Liver (tissue), 9 donors: ENCODE results near the gene MARK1. TPM values are rescaled to one million over a fixed set of nuclear protein-coding genes. Genes with fewer than 3 reads are reported as not detected.

ENCODE experiments used
- DNase-seq: peaks from one replicate; pipeline ENCODE4 v3.0.0-alpha.2; 2017; ENCODE audit warnings: low spot score
- H3K27ac ChIP-seq, 2 donors: one replicate each; pipeline ENCODE4 v1.7.0; 2013; ENCODE audit warnings: inconsistent platforms in 2 of 2, low read length in 2 of 2, control low read depth in 1 of 2, low read depth in 1 of 2, mild to moderate bottlenecking in 1 of 2
- H3K27me3 ChIP-seq, 4 donors: one replicate each; pipeline versions ENCODE4 v1.6.1 to v1.7.0; 2013; ENCODE audit warnings: low read length in 3 of 4, inconsistent platforms in 1 of 4, mild to moderate bottlenecking in 1 of 4, moderate library complexity in 1 of 4; ENCODE audit not compliant: control insufficient read depth in 4 of 4, insufficient read depth in 4 of 4
- H3K36me3 ChIP-seq, 4 donors: one replicate each; pipeline versions ENCODE4 v1.6.1 to v1.7.0; 2013; ENCODE audit warnings: low read length in 3 of 4, mild to moderate bottlenecking in 3 of 4, low read depth in 1 of 4, moderate library complexity in 1 of 4; ENCODE audit not compliant: control insufficient read depth in 4 of 4, insufficient read depth in 3 of 4
- H3K4me1 ChIP-seq, 4 donors: one replicate each; pipeline versions ENCODE4 v1.6.1 to v1.7.0; 2013; ENCODE audit warnings: low read length in 3 of 4, mild to moderate bottlenecking in 3 of 4, moderate library complexity in 1 of 4; ENCODE audit not compliant: control insufficient read depth in 4 of 4, insufficient read depth in 4 of 4
- H3K4me3 ChIP-seq, 3 donors: one replicate each; pipeline versions ENCODE4 v1.6.1 to v1.7.0; 2013; ENCODE audit warnings: low read length in 3 of 3, control low read depth in 1 of 3, low read depth in 1 of 3, mild to moderate bottlenecking in 1 of 3
- H3K9ac ChIP-seq, 2 donors: one replicate each; pipeline ENCODE4 v1.7.0; 2013; ENCODE audit warnings: low read length in 2 of 2, mild to moderate bottlenecking in 2 of 2, moderate library complexity in 2 of 2, control low read depth in 1 of 2, low read depth in 1 of 2
- H3K9me3 ChIP-seq, 4 donors: one replicate each; pipeline versions ENCODE4 v1.6.1 to v1.7.0; 2013; ENCODE audit warnings: low read length in 3 of 4; ENCODE audit not compliant: control insufficient read depth in 4 of 4
- ATF3 ChIP-seq: IDR thresholded peaks from 2 replicates; pipeline ENCODE4 v1.6.1; 2016; ENCODE audit warnings: antibody characterized with exemption
- CTCF ChIP-seq: fragments of 150-350 bp; IDR thresholded peaks from 2 replicates; pipeline ENCODE4 v1.5.1; 2017; ENCODE audit warnings: improper control_type of control experiment, low read depth, low read length; ENCODE audit not compliant: missing input control
- EGR1 ChIP-seq, 2 donors: IDR thresholded peaks; 2 replicates each; pipeline ENCODE4 v1.6.1; 2016 to 2018; ENCODE audit warnings: antibody characterized with exemption in 2 of 2, low read depth in 2 of 2
- FOXA1 ChIP-seq: IDR thresholded peaks from 2 replicates; pipeline ENCODE4 v1.6.1; 2016; ENCODE audit warnings: antibody characterized with exemption
- FOXA2 ChIP-seq: IDR thresholded peaks from 2 replicates; pipeline ENCODE4 v1.6.1; 2016; ENCODE audit warnings: antibody characterized with exemption
- GABPA ChIP-seq, 2 donors: IDR thresholded peaks in 1 of 2; conservative IDR thresholded peaks in 1 of 2; 2 replicates each; pipeline ENCODE4 v1.6.1; 2016; ENCODE audit warnings: antibody characterized with exemption in 2 of 2, mild to moderate bottlenecking in 1 of 2, moderate library complexity in 1 of 2
- HNF4A ChIP-seq, 2 donors: conservative IDR thresholded peaks; 2 replicates each; pipeline ENCODE4 v1.6.1; 2016; ENCODE audit warnings: antibody characterized with exemption in 2 of 2, mild to moderate bottlenecking in 2 of 2
- HNF4G ChIP-seq: IDR thresholded peaks from 2 replicates; pipeline ENCODE4 v1.6.1; 2016; ENCODE audit warnings: antibody characterized with exemption
- JUND ChIP-seq, 2 donors: IDR thresholded peaks; 2 replicates each; pipeline ENCODE4 v1.6.1; 2016; ENCODE audit warnings: antibody characterized with exemption in 2 of 2
- NR2F2 ChIP-seq: IDR thresholded peaks from 2 replicates; pipeline ENCODE4 v1.6.1; 2016; ENCODE audit warnings: antibody characterized with exemption
- RAD21 ChIP-seq, 2 donors: IDR thresholded peaks; 2 replicates each; pipeline ENCODE4 v1.6.1; 2016; ENCODE audit warnings: antibody characterized with exemption in 2 of 2, mild to moderate bottlenecking in 2 of 2
- RXRA ChIP-seq, 2 donors: IDR thresholded peaks; 2 replicates each; pipeline ENCODE4 v1.6.1; 2017 to 2018; ENCODE audit warnings: antibody characterized with exemption in 2 of 2, mild to moderate bottlenecking in 1 of 2
- SP1 ChIP-seq: IDR thresholded peaks from 2 replicates; pipeline ENCODE4 v1.6.1; 2018; ENCODE audit warnings: antibody characterized with exemption, mild to moderate bottlenecking
- TAF1 ChIP-seq: conservative IDR thresholded peaks from 2 replicates; pipeline ENCODE4 v1.6.1; 2016; ENCODE audit warnings: antibody characterized with exemption, mild to moderate bottlenecking
- YY1 ChIP-seq: IDR thresholded peaks from 2 replicates; pipeline ENCODE4 v1.6.1; 2016; ENCODE audit warnings: antibody characterized with exemption, mild to moderate bottlenecking
- WGBS: extraction: QIAGEN DNeasy Blood & Tissue Kit; methylation state at CpG from one replicate; pipeline ENCODE4 v1.1.7; 2013; 5-methylcytosine and 5-hydroxymethylcytosine counted together
- polyA plus RNA-seq, 2 donors: library from polyadenylated mRNA; stranded (reverse) in 1 of 2; unstranded in 1 of 2; fragments of 200-250 nt in 1 of 2; fragments of >200 nt in 1 of 2; fragmentation: Nextera tagmentation in 1 of 2; extraction: Ambion mirVana in 1 of 2; gene quantifications; one replicate each; pipeline versions ENCODE4 v1.2.1 to v1.2.3, GENCODE V29; 2013 to 2015
- total RNA-seq, 2 donors: library from RNA; depleted of rRNA; stranded (reverse); fragments of >200 nt; gene quantifications; one replicate each; pipeline ENCODE4 v1.2.3, GENCODE V29; 2014
- TF ChIP-seq, protein P1 (sequence below): IDR thresholded peaks from 2 replicates; pipeline ENCODE4 v1.6.1; 2016; ENCODE audit warnings: antibody characterized with exemption
- TF ChIP-seq, protein P2 (sequence below): IDR thresholded peaks from 2 replicates; pipeline ENCODE4 v1.6.1; 2016; ENCODE audit warnings: antibody characterized with exemption, mild to moderate bottlenecking
- TF ChIP-seq, protein P3 (sequence below): IDR thresholded peaks from 2 replicates; pipeline ENCODE4 v1.6.1; 2016; ENCODE audit warnings: antibody characterized with exemption
- donor health status: healthy.
- donor health status: healthy.
- donor health status: healthy.
- donor health status: healthy.
- donor health status: healthy.

Gene MARK1
- total and polyA plus RNA-seq, 4 donors, result 0.10 to 0.59 (median 0.25) TPM

DNA sequence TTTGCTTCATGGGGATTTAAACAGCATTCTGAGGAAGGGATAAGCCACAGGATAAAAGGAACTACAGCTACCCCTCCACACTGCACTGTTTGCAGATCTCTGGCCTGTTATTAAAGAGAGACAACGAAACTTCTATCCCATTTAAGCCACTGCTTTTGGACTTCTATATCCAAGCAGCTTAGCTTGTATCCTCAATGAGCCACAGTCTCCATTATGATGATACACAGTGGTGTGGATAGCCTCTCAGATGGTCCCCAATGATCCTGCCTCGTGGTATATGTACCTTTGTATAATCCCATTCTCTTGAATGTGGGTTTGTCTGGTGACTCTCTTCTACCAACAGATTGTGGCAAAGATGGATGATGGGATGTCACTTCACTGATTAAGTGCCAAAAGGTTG is 36.0 kb upstream of the MARK1 start (continued):
- TF ChIP-seq, protein P1, sequence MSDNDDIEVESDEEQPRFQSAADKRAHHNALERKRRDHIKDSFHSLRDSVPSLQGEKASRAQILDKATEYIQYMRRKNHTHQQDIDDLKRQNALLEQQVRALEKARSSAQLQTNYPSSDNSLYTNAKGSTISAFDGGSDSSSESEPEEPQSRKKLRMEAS, result no peak
- TF ChIP-seq TAF1, result no peak
- TF ChIP-seq CTCF, result no peak
- no peak for TF ChIP-seq RXRA (IDR thresholded peaks at IDR 0.05)
- TF ChIP-seq FOXA2, result no peak
- TF ChIP-seq HNF4G, result no peak

- Histone ChIP-seq H3K4me3 (no peak overlapping the region), H3K4me1 (no peaks in the 10 kb centered on the region), H3K27ac (no peak overlapping the region), H3K27me3 (peaks cover 0 to 3% (median 0%) of the 10 kb centered on the region in 4 donors), H3K9me3 (no peaks in the 10 kb centered on the region), H3K36me3 (no peaks in the 10 kb centered on the region), H3K9ac (no peak overlapping the region)
- TF ChIP-seq FOXA1 (no peak), FOXA2 (no peak), HNF4A (conservative IDR thresholded peaks at IDR 0.05) (no peak), CTCF (no peak), SP1 (no peak), NR2F2 (no peak), GABPA (IDR thresholded peaks at IDR 0.05 in 1 of 2, conservative IDR thresholded peaks at IDR 0.05 in 1 of 2) (no peak), YY1 (no peak), ATF3 (no peak), RXRA (IDR thresholded peaks at IDR 0.05) (no peak), HNF4G (no peak), EGR1 (IDR thresholded peaks at IDR 0.05; ENCODE audit: low read depth in 2 of 2) (no peak), RAD21 (IDR thresholded peaks at IDR 0.05) (no peak), TAF1 (no peak), JUND (IDR thresholded peaks at IDR 0.05) (no peak)
- TF ChIP-seq, protein P2, sequence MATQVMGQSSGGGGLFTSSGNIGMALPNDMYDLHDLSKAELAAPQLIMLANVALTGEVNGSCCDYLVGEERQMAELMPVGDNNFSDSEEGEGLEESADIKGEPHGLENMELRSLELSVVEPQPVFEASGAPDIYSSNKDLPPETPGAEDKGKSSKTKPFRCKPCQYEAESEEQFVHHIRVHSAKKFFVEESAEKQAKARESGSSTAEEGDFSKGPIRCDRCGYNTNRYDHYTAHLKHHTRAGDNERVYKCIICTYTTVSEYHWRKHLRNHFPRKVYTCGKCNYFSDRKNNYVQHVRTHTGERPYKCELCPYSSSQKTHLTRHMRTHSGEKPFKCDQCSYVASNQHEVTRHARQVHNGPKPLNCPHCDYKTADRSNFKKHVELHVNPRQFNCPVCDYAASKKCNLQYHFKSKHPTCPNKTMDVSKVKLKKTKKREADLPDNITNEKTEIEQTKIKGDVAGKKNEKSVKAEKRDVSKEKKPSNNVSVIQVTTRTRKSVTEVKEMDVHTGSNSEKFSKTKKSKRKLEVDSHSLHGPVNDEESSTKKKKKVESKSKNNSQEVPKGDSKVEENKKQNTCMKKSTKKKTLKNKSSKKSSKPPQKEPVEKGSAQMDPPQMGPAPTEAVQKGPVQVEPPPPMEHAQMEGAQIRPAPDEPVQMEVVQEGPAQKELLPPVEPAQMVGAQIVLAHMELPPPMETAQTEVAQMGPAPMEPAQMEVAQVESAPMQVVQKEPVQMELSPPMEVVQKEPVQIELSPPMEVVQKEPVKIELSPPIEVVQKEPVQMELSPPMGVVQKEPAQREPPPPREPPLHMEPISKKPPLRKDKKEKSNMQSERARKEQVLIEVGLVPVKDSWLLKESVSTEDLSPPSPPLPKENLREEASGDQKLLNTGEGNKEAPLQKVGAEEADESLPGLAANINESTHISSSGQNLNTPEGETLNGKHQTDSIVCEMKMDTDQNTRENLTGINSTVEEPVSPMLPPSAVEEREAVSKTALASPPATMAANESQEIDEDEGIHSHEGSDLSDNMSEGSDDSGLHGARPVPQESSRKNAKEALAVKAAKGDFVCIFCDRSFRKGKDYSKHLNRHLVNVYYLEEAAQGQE, result no peak
- TF ChIP-seq, protein P3, sequence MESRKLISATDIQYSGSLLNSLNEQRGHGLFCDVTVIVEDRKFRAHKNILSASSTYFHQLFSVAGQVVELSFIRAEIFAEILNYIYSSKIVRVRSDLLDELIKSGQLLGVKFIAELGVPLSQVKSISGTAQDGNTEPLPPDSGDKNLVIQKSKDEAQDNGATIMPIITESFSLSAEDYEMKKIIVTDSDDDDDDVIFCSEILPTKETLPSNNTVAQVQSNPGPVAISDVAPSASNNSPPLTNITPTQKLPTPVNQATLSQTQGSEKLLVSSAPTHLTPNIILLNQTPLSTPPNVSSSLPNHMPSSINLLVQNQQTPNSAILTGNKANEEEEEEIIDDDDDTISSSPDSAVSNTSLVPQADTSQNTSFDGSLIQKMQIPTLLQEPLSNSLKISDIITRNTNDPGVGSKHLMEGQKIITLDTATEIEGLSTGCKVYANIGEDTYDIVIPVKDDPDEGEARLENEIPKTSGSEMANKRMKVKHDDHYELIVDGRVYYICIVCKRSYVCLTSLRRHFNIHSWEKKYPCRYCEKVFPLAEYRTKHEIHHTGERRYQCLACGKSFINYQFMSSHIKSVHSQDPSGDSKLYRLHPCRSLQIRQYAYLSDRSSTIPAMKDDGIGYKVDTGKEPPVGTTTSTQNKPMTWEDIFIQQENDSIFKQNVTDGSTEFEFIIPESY, result no peak
- TF ChIP-seq, protein P1, result no peak
- 56% methylated on average over 5 of the region's 5 CpGs for WGBS
- DNase-seq, result no peak
Measured at GRCh38 chr1:220497220-220497947, 30.6 kb upstream of the MARK1 start.
